Activated naive CD4-positive, alpha-beta T cell treated with anti-CD3 and anti-CD28 coated beads, Interleukin-2, amount 50 U/mL, for 72 hours (primary cell): ENCODE data around the gene SIN3A. TPM values are rescaled to one million over a fixed set of nuclear protein-coding genes. Genes with fewer than 3 reads are reported as not detected.
"Not testable (repeated sequence)": the region's sequence is repeated elsewhere in the genome, so short reads cannot be mapped to it uniquely, and the experiment has no call there.

Experiments used
- ATAC-seq, 2 donors: fragments of 150-1000 bp; cut with Tn5 transposase; 2 replicates each; pipeline ENCODE4 v1.10.0; 2021; ENCODE audit warnings: mild to moderate bottlenecking in 2 of 2, moderate library complexity in 2 of 2
- DNase-seq, 2 donors: peaks; one replicate each; pipeline ENCODE4 v3.0.0; 2021 to 2022; ENCODE audit warnings: low spot score in 2 of 2
- H3K27ac Mint-ChIP-seq, 2 donors: one replicate each; pipeline ENCODE4 v1.8.0; 2022; ENCODE audit warnings: mild to moderate bottlenecking in 2 of 2, mixed read lengths in 2 of 2
- H3K36me3 Mint-ChIP-seq, 2 donors: one replicate each; pipeline ENCODE4 v1.8.0; 2022; ENCODE audit warnings: mixed read lengths in 2 of 2
- H3K9me3 Mint-ChIP-seq, 2 donors: one replicate each; pipeline ENCODE4 v1.8.0; 2022; ENCODE audit warnings: mixed read lengths in 2 of 2
- total RNA-seq, 2 donors: library from RNA; stranded (reverse); gene quantifications; one replicate each; pipeline ENCODE4 v1.2.3, GENCODE V29; 2022

SIN3A gene
- total RNA-seq, 2 donors from 2014 or later = 104 to 123 TPM

DNA sequence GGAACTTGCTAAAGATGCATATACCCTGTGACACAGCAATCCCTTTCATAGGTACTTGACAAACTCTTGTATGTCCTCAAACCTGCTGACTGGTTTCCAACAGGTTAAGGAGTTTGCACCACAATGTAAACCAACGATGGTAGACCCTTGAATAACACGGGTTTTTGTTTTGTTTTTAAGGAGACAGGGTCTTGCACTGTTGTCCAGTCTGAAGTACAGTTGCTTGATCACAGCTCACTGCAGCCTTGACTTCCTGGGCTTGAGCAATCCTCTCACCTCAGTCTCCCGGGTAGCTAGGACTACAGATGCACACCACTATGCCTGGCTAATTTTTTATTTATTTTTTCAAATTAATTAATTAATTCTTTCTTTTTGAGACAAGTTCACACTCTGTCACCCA lies 23.3 kb downstream of the SIN3A start:
- Mint-ChIP-seq H3K9me3 (no peaks in the 10 kb centered on the region), H3K36me3 (peaks cover under 1 to 25% of the 10 kb centered on the region in 2 donors), H3K27ac (no peak overlapping the region)
- DNase-seq (no peak), ATAC-seq (no peak)

DNA sequence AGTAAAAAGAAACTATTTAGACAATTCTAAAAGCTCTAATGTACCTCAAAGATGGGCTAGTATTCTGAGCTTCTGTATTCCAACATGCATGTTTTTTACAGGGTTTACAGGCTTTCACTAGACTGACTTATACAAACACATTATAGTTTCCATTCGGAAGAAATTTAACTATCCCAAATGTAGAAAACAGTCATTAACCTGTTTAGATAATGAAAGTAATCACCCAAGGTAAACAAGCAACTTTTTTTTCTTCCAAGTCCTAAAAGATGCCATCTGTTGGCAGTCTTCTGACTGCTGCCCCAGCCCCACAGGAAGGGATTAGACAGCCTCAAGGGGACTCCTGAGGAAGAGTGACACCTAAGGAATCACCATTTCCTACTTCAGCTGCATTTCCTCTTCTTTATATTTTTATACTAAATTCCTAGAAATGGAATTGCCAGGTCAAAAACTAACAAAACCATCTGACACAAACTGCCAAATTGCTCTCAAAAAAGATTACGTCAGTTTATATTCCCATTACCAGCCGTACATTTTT lies 25.5 kb downstream of the SIN3A start:
- Mint-ChIP-seq H3K27ac (no peak overlapping the region), H3K36me3 (peaks cover 7 to 25% of the 10 kb centered on the region in 2 donors), H3K9me3 (no peaks in the 10 kb centered on the region)
- no peak for ATAC-seq
- no peak for DNase-seq

DNA sequence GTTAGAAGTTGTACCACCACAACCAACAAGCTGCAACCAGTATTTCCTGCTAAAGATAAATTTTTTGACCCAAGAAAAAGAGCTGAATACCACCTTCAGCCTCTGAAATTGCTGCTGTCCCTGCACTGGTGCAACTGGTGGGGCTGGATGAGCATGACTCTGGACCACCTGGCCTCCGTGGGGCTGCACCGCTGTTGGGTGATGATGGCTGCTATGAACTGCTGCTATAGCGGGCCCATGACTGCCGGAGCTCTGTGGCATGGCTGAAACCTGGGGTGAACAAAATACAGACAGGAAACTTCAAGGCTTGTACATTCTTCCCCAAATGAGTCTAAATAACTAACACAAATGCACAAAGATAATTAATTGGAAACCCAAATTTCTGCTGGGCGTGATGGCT lies 28.9 kb downstream of the SIN3A start:
- DNase-seq (no peak), ATAC-seq (no peak)
- Mint-ChIP-seq H3K27ac (no peak overlapping the region), H3K36me3 (peaks cover 6 to 7% of the 10 kb centered on the region in 2 donors), H3K9me3 (no peaks in the 10 kb centered on the region)

DNA sequence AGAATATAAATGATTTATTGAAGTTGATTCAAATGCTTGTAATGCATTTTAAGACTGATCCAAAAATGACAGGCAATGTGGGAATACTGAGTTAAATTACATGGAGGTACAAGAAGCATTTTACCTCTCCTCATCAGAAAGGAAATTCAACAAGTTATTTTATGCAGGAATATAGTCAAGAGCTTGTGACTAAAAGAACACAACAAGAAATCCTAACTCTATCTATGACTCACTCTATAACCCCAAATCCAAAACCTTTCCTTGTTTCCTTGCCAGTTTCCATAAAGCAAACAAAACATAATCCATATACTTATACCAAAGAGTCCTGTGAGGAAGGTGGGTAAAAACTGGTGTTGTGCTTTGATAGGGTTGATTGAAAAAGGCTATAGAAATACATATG lies 30.8 kb downstream of the SIN3A start:
- no peak for ATAC-seq
- peaks cover 6 to 7% of the 10 kb centered on the region in 2 donors for H3K36me3 Mint-ChIP-seq
- no peaks in the 10 kb centered on the region for H3K9me3 Mint-ChIP-seq
- no peak overlapping the region for H3K27ac Mint-ChIP-seq
- no peak for DNase-seq

DNA sequence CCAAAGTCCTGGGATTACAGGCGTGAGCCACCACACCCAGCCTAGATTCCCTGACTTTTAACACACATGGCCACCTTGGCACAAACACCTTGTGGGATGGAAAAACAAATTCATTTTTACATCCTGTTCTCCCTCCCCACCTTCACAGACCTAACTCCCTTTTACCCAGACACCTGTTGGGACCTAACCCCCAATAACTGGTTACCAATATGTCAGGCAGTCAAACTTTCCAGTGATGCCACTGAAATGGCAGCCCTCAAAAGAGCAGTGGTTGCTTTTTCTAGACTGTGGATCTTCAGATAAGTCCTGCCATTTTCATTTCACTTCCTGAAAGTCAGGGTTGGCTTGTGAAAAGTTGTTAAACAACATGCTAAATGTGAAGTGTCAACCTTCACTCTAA lies 34.9 kb downstream of the SIN3A start:
- Mint-ChIP-seq H3K36me3 (peaks cover 1 to 22% of the 10 kb centered on the region in 2 donors), H3K9me3 (no peaks in the 10 kb centered on the region), H3K27ac (peak overlapping the region; percentile 55 to 77)
- ATAC-seq = peak in 1 of 2 donors; percentile 74
- no peak for DNase-seq

DNA sequence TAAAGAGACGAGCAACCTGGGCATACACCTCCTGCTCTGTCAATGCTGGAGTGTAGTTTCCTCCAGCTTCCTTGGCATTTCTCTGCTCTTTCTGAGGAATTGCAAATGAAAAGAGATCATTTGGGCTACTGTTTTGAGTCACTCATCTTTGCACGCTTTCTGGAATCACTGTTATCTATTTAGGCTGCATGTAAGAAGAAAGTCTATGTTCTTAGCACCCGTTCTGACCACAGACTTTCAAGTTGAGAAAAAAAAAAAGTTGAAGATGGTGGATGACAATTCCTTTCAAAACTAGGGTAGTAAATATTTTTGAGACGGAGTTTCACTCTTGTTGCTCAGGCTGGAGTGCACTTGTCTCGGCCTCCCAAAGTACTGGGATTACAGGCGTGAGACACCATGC lies 41.3 kb downstream of the SIN3A start:
- Mint-ChIP-seq H3K27ac (peak overlapping the region in 1 of 2 donors; percentile 32), H3K36me3 (peaks cover 33 to 63% of the 10 kb centered on the region in 2 donors), H3K9me3 (no peaks in the 10 kb centered on the region)
- ATAC-seq (peak in 1 of 2 donors; percentile 40), DNase-seq (no peak)

DNA sequence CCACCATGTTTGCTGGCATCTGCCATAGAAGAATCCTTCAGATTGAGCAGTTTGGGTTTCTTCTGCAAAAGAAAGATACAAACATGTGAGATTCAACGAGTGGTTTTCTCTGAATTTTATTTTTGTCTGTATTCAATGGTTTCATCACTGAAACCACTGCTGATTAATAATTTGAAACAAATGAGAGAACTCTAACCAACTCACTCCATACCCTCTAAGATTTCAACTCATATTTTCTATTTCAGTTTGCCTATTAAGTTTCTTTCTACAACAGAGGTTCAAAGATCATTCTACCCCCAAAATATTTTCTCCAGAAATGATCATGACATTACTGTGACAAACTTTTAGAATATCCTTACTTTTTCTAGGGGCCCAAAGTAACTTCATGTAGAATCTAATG lies 44.4 kb downstream of the SIN3A start:
- peak; percentile 40 to 78 for ATAC-seq
- Mint-ChIP-seq H3K36me3 (peaks cover 39 to 54% of the 10 kb centered on the region in 2 donors), H3K27ac (peak overlapping the region; percentile 69 to 86), H3K9me3 (no peaks in the 10 kb centered on the region)
- DNase-seq = no peak

DNA sequence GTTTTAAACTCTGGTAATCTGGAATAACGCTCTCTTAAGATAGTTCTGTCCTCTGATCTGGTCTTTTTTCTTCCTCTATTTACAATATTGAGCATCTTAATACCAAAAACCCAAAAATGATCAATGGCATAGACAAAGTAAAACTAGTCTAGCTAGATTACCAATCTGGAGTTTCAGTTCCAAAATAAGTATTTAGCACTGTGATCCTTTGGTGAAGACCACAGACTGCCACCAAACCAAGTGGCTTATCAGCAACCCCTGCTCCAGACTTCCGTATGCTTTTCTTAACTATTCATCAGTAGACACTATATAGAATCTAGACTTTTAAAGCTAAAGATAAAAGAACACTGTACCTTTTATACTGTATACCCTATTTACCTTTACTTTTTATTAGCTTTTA lies 47.6 kb downstream of the SIN3A start:
- H3K27ac Mint-ChIP-seq = no peak overlapping the region
- peaks cover 28 to 33% of the 10 kb centered on the region in 2 donors for H3K36me3 Mint-ChIP-seq
- H3K9me3 Mint-ChIP-seq = no peaks in the 10 kb centered on the region
- DNase-seq (no peak), ATAC-seq (peak in 1 of 2 donors; percentile 42)

DNA sequence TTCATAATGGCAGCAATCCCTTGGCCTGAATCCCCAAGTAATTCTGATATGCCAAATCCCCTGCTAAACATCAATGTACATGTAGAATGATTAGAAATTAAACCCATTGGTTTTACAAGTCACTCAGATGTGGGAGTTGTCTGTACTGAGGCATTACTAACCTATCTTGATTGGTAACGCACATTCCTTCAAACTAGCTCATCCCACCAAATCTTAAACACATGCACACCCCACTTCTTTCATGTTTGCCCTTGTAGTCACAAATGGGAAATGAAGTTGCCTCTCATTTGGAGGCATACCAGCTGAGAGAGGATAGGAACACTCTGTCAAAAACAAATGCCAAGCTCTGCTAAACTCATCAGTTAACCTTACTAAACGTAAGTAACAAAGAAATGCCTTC lies 54.0 kb downstream of the SIN3A start:
- peaks cover 20 to 36% of the 10 kb centered on the region in 2 donors for H3K36me3 Mint-ChIP-seq
- ATAC-seq (no peak), DNase-seq (no peak)
- H3K27ac Mint-ChIP-seq = peak overlapping the region in 1 of 2 donors; percentile 49
- no peaks in the 10 kb centered on the region for H3K9me3 Mint-ChIP-seq

DNA sequence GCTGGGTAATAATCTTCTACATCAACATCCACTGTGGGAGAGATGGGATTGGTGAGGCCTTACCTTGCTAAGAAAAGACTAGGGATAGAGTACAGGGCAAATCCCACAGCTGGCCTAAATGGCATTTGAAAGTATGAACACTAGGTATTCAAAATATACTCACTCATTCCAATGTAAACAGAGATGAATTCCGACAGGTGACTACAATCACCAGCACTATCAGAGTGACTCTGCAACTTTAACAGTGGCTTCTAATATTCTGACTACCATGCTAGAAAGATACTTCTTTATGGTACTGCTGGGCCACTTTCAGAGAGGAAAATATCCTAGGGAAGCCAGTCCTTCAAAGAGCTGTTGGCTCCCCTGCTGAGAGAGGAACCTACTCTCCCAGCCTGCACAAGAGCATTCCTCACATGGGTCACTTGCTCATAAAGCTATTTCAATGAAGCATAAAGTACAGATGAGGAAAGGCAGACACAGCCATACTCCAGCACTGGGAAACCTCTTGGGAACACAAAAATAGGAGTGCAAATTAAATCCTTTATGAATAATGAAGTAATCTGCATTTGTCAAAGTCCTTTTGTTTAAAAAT lies 61.6 kb downstream of the SIN3A start:
- DNase-seq (no peak), ATAC-seq (no peak)
- H3K9me3 Mint-ChIP-seq = no peaks in the 10 kb centered on the region
- H3K36me3 Mint-ChIP-seq = peaks cover 12 to 17% of the 10 kb centered on the region in 2 donors
- H3K27ac Mint-ChIP-seq = peak overlapping the region in 1 of 2 donors; percentile 37

DNA sequence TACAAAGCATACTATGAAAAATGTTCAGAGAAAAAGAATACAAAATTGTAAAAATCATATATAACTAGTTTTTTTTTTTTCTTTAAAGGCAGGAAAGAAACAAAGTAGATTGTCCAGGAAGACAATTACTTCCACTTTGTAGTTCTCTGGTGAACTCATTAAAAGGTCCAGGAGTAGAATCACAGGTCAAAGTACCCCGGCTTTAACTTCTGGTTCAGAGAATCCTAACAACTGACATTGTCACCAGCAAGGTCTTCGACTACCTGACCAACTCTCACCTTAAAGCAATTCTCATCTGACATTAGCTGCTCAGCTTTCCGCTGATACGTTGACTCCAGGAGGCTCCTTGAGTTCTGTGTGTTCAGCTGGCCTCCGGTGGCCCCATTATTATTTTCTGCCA lies 67.5 kb downstream of the SIN3A start:
- H3K9me3 Mint-ChIP-seq, H3K27ac Mint-ChIP-seq, ATAC-seq, DNase-seq: not testable (repeated sequence)
- peaks cover 17 to 18% of the 10 kb centered on the region in 2 donors for H3K36me3 Mint-ChIP-seq

DNA sequence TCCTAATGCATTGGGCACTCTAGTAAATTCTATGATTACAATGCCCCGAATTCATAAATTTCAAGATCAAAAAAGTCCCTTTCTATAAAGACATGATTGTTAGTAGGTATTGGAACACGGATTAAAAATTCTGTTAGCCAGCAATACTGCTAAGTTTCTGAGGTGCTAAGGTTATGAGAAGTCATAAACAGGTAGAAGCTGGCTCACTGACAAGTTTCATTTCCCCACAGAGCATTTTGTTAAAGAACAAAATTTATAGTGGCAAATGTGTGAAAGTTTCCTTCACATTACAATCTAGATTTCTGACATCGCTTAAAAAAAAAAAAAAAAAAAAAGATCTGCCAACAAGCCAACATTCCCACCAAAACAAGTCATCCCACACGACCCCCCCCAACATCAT lies 70.7 kb downstream of the SIN3A start:
- ATAC-seq = no peak
- H3K36me3 Mint-ChIP-seq = peaks cover 17 to 20% of the 10 kb centered on the region in 2 donors
- H3K27ac Mint-ChIP-seq = peak overlapping the region; percentile 23 to 24

DNA sequence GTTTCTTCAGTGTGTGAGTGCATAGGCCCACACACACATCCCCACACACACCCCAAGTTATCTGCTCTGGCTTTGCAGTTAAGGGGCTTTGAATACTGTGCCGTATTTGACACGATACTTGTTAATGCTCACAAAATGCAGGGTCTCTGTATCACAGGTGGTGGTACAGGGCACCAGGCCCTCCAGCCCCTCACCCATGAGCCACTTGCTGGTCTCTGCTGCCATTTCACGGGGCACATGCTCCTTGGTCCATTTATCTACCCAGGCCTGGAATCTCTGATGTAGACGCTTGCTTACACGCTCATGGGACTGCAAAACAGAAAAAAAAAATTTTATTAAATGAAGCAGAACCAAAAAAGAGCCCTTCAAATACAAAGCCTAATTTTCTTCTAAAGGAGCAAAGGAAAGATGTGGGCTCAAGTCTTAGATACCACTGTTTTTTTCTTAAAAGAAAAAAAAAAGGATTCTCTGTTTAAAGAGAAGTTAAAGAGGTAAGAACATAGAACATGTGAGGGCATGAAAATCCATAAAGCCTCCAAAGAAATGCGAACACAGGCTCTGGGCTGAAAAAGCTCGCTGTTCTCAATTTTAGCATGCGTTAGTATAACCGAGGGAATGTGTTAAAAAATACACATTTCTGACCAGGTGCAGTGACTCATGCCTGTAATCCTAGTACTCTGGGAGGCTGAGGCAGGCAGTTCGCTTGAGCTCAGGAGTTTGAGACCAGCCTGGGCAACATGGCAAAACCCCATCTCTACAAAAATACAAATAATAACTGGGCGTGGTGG lies 79.4 kb downstream of the SIN3A start:
- no peak for DNase-seq
- Mint-ChIP-seq H3K36me3 (peaks cover 13 to 37% of the 10 kb centered on the region in 2 donors), H3K27ac (peak overlapping the region; percentile 36 to 67), H3K9me3 (no peaks in the 10 kb centered on the region)
- no peak for ATAC-seq

More for the DNA sequence above, 70.7 kb downstream of the SIN3A start:
- no peaks in the 10 kb centered on the region for H3K9me3 Mint-ChIP-seq
- DNase-seq = no peak

DNA sequence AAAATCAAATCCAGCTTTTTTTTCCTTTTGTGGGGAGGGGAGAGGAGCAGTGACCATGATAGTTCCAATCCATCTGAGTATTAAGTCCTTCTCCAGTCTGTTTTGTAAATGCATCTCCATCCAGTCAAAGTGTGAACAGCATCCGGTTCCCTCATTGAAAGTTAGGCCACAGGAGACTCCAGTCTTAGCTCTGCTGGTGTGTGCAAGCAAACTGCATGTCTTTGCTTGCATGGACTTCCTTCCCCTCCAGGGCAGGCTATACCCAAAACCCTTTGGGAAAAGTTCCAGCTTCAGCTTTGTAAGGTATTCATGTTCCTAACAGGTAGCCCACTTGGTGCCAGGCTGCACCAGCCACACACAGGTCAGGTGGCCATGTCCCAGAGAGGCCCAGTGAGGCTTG lies 80.0 kb downstream of the SIN3A start:
- peak overlapping the region; percentile 36 to 67 for H3K27ac Mint-ChIP-seq
- peaks cover 13 to 37% of the 10 kb centered on the region in 2 donors for H3K36me3 Mint-ChIP-seq
- ATAC-seq = no peak
- no peaks in the 10 kb centered on the region for H3K9me3 Mint-ChIP-seq
- DNase-seq = no peak

DNA sequence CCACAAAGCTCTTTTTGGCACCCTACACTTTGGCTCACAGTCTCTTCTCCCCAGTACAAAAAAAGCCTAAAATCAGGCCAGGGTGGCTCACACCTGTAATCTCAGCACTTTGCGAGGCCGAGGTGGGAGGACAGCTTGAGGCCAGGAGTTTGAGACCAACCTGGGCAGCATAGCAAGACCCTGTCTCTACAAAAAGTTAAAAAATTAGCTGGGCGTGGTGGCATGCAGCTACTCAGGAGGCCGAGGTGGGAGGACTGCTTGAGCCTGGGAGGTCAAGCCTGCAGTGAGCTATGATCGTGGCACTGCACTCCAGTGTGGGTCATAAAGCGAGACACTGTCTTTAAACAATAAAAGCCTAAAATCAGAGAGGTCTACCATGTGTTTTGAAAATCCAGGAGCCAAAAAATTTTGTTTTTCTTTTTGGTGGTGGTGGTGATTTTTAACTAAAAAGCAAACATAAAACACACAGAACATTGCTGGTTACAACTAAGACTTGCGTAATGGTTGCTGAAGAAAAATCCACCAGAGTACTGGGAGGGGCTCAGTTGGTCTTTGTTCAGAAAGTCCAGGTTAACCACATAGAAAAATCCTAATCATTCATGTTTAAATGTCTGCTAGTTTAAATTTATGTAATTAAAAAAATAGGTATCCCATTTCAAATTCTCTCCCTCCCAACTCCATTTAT lies 81.5 kb downstream of the SIN3A start:
- ATAC-seq (no peak), DNase-seq (no peak)
- H3K9me3 Mint-ChIP-seq = no peaks in the 10 kb centered on the region
- H3K27ac Mint-ChIP-seq = peak overlapping the region; percentile 52 to 95
- peaks cover 7 to 23% of the 10 kb centered on the region in 2 donors for H3K36me3 Mint-ChIP-seq

DNA sequence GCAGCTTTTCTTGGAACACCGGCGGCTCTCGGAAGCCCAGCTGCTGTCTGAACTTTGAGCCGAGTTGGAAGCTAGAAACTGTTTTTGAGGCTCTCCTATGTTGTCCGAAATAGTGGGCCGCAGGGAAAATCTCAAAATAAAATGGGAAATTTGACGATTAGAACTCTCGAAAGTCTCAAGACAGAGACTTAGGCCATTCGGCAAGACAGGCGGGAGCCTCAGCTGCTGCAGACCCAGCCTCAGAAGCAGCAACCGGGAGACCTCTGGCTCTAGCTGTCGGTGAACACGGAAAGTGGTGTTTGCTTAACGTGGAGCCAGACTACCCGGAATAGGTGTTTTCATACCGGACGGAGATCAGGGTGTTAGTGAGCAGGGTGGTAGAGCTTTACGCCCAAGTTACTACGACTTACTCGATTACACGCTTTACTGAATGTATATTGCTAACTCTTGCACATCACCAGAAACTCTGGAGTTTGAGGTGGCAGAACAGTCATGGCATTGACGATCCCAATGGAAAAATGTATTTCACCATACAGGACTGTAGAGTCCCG lies 82.7 kb downstream of the SIN3A start:
- ATAC-seq = peak in 1 of 2 donors; percentile 0
- no peaks in the 10 kb centered on the region for H3K9me3 Mint-ChIP-seq
- H3K27ac Mint-ChIP-seq = peak overlapping the region; percentile 95

More for the DNA sequence above, 82.7 kb downstream of the SIN3A start:
- DNase-seq = no peak
- H3K36me3 Mint-ChIP-seq = peaks cover 0 to 16% of the 10 kb centered on the region in 2 donors
